ENCODE measurements around the gene METTL21C.

METTL21C gene

GRCh38 chr13:102694937-102695336, at the start of gene METTL21C:
METTL21C (minus strand) TSS chr13:102695044; CDS start chr13:102694498, 546 bp downstream.
- no peak for DNase-seq (ENCODE audit: low read depth in 2 of 2)

- DNase-seq (ENCODE audit: low read depth in 2 of 2): no peak
These were observed 47.7 kb upstream of the METTL21C start for GRCh38 chr13:102742506-102742905.

- DNase-seq (ENCODE audit: low read depth in 2 of 2): no peak
These were observed 47.3 kb upstream of the METTL21C start for GRCh38 chr13:102742101-102742500.

- DNase-seq (ENCODE audit: low read depth in 2 of 2): no peak
These were observed 34.9 kb upstream of the METTL21C start for GRCh38 chr13:102729560-102730270.

- DNase-seq (ENCODE audit: low read depth in 2 of 2): no peak
These were observed 31.6 kb upstream of the METTL21C start for GRCh38 chr13:102726430-102726829.

- DNase-seq (ENCODE audit: low read depth in 2 of 2): no peak
These were observed 30.1 kb upstream of the METTL21C start for GRCh38 chr13:102724923-102725322.

GRCh38 chr13:102721800-102722231, 27.0 kb upstream of the METTL21C start:
- no peak for DNase-seq (ENCODE audit: low read depth in 2 of 2)

GRCh38 chr13:102718746-102719145, 23.9 kb upstream of the METTL21C start:
- no peak for DNase-seq (ENCODE audit: low read depth in 2 of 2)

GRCh38 chr13:102715447-102715846, 20.6 kb upstream of the METTL21C start:
- DNase-seq (ENCODE audit: low read depth in 2 of 2): no peak

- no peak for DNase-seq (ENCODE audit: low read depth in 2 of 2)
These were observed 15.4 kb upstream of the METTL21C start for GRCh38 chr13:102710261-102710679.

GRCh38 chr13:102709536-102709935, 14.7 kb upstream of the METTL21C start:
- no peak for DNase-seq (ENCODE audit: low read depth in 2 of 2)

GRCh38 chr13:102708991-102709390, 14.1 kb upstream of the METTL21C start:
- no peak for DNase-seq (ENCODE audit: low read depth in 2 of 2)

- DNase-seq (ENCODE audit: low read depth in 2 of 2): no peak
These were observed 13.4 kb upstream of the METTL21C start for GRCh38 chr13:102708211-102708610.

GRCh38 chr13:102707467-102707866, 12.6 kb upstream of the METTL21C start:
- DNase-seq (ENCODE audit: low read depth in 2 of 2): no peak

GRCh38 chr13:102704238-102705058, 9.6 kb upstream of the METTL21C start:
- DNase-seq (ENCODE audit: low read depth in 2 of 2): no peak

GRCh38 chr13:102703726-102704035, 8.8 kb upstream of the METTL21C start:
- DNase-seq (ENCODE audit: low read depth in 2 of 2): no peak

GRCh38 chr13:102702965-102703725, 8.3 kb upstream of the METTL21C start:
- no peak for DNase-seq (ENCODE audit: low read depth in 2 of 2)

GRCh38 chr13:102701331-102701730, 6.5 kb upstream of the METTL21C start:
- DNase-seq (ENCODE audit: low read depth in 2 of 2): no peak

GRCh38 chr13:102700088-102701031, 5.5 kb upstream of the METTL21C start:
- no peak for DNase-seq (ENCODE audit: low read depth in 2 of 2)

GRCh38 chr13:102699504-102699903, 4.7 kb upstream of the METTL21C start:
- DNase-seq (ENCODE audit: low read depth in 2 of 2): no peak

- no peak for DNase-seq (ENCODE audit: low read depth in 2 of 2)
These were observed 3.8 kb upstream of the METTL21C start for GRCh38 chr13:102698649-102698980.
